Ramos (cell line): ENCODE measurements around the gene ACOT7.
"Not testable (repeated sequence)": the region's sequence is repeated elsewhere in the genome, so short reads cannot be mapped to it uniquely, and the experiment has no call there.

ENCODE experiments used
- in situ Hi-C: fragments of 300-500 bp; cut with MboI; formaldehyde crosslinking; loops from one replicate; pipeline ENCODE4 v1.14.3; 2022; ENCODE audit warnings: low sequenced_read_pairs; ENCODE audit not compliant: unreplicated experiment

ACOT7 gene, protein sequence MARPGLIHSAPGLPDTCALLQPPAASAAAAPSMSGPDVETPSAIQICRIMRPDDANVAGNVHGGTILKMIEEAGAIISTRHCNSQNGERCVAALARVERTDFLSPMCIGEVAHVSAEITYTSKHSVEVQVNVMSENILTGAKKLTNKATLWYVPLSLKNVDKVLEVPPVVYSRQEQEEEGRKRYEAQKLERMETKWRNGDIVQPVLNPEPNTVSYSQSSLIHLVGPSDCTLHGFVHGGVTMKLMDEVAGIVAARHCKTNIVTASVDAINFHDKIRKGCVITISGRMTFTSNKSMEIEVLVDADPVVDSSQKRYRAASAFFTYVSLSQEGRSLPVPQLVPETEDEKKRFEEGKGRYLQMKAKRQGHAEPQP

DNA sequence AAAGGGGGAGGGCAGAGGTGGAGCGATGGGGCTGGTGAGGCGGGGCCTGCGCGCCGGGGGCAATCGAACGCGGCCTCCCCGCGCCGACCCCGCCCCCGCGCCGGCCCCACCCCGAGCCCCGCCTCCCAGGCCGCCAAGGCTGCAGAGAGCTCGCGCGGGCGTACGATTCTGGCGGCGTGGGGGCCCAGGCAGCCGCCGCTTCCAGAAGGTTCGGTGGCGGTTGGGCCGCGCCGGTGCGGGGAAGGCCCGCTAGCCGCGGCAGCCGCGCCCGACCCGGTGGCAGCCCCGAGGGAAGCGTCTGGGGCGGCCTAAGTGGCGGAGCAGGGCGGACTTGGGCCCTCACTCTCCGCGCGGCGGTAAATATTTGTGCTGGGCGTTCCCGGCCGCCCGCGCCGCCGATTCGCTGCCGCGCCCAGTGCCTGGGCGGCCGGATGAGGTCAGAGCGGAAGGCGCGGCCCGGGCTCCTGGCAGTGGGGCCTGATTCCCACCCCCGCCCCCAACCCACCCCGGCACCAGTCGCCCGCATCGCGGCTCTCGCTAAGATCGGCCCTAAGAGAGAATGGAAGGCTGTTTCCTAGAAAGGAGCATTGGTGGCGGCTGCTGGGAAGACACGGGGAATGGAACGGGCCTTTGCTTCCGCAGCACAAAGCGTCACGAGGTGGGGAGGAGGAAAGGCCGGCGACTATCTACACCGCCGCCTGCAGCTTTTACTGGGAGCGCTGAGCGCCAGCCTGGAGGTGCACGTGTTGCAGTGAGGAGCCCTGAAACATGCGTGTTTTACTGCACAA lies at the start of gene ACOT7:
Gene ACOT7 (minus strand): TSS at position 368 of the 788 bp plus-strand sequence. CDS start 368 bp downstream, outside the sequence.
- in situ Hi-C loops = no loop called here

DNA sequence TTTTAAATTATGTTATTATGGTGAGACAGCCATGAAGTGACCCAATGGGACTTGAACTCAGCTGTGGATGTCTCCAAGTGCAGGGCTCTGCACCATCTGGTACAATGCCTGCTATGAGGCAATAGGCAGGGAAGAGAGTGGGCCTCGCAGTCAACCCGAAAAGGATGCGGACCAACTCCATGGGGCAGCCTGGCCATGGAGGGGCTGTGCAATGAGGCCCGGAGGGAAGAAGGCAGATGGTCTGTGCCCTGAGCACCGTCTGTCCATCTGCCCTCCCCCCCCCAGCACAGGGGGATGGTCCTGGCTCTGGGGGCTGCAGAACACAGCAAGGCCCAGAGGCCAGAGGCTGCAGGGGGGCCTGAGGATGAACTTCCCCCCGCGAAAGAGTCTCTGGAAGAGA lies 48.0 kb upstream of the ACOT7 start:
- in situ Hi-C loops = no loop called here

- in situ Hi-C loops = no loop called here
These were observed 46.9 kb upstream of the ACOT7 start for GRCh38 chr1:6440198-6441126.

DNA sequence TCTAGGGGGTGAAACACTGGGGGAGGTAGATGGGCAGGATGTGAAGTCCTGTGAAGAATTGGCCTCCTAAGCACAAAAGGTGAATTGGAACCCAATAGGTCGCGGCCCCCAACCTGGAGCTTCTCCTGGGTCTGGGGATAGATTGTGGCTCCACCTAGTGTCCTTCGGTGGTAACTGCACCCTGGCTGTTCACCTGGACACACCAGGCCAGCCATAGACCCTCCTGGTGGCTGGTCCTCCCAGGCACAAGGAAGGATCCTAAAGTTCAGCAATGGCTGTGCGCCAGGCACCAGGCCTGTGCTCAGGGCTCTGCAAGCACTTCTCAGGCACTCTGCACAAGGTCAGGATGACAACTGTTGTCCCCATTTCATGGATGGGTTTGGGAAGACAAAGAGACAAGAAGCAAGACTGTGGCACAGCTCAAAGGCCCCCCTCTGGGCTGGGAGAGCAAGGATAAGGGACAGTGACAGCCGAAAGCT lies 44.5 kb upstream of the ACOT7 start:
- in situ Hi-C loops = no loop called here

- in situ Hi-C loops = not testable (repeated sequence)
These were observed 43.6 kb upstream of the ACOT7 start for GRCh38 chr1:6437012-6437700.

- in situ Hi-C loops = not testable (repeated sequence)
These were observed 42.7 kb upstream of the ACOT7 start for GRCh38 chr1:6436277-6436676.

- in situ Hi-C loops = no loop called here
These were observed 42.0 kb upstream of the ACOT7 start for GRCh38 chr1:6435547-6435946.

GRCh38 chr1:6435129-6435528 lies 41.6 kb upstream of the ACOT7 start:
- in situ Hi-C loops = no loop called here

GRCh38 chr1:6434186-6434585 lies 40.6 kb upstream of the ACOT7 start:
- in situ Hi-C loops = no loop called here

DNA sequence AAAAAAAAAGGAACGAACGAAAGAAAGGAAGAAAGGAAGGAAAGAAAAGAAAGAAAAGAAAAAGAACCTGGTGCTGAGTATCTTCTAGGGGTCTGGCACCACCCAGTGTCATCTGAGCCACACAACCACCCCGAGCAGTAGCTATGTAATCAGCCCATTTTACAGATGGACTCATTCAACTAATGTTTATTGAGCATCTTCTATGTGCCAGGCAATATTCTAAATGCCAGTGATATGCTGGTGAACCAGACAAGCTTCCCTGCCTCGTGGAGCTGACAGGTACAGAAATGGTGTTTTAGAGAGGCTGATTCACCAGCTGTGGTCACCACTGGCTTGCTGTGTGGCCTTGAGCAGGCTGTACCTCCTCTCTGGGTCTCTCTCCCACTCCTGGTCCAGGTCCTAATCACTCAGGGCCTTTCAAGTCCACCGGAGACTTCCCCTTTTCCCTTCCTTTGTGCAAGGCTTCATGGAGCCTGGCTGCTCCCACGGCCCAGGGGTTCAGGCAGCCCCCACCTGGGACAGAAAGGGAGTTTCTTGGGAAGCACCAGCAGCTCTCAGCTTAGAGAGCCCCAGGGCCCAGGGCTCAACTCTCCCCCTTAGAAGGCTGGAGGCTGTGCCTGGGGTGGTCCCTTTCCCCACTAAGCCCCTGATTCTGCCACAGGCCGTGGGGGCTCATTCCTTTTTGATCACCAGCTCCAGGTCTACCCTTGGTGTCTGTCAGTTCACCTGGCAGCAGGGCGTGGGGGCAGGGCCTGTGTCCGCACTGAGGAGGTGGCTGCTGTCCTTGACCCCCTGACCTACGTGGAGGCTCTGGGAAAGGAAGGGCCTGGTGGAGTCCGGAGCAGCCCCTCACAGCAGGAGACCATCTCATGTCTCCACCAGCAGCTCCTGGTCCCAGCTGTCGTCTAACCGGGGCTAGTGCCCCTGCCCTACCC lies 38.3 kb upstream of the ACOT7 start:
- in situ Hi-C loops = not testable (repeated sequence)

DNA sequence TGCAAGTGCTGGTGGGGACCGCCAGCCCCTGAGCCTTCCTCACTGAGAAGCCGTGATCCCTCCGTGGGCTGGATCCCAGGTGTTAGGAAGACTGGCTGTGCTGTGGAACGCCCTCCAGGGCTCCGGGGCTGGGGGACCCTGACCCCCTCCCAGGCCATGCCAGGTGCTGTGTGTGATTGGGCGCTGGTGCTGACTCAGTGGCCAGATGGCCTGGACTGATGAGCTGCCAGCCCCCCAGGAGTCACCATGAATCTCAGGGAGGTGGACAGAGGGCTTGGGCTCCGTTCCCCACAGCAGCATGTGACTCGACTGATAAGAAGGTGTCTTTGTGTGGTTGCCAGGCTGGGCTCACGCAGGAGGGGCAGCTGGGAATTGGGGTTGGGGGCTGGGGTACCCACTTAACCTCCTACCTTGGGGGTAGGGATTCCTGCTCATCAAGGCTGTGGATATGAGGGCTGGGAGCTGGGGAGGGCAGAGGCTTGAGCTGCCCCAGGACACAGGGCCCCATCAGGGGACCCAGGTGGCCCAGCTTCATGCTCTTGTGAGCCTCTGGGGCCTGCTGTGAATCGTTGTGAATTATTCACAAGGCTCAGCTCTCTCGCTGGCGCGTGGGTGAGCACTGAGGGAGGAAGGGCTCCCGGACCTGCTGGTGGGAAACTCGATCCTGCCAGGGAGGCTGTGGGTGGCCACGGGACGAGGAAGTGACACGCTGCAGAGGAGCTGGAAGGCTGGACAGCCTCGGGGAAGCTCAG lies 36.3 kb upstream of the ACOT7 start:
- in situ Hi-C loops = not testable (repeated sequence)

DNA sequence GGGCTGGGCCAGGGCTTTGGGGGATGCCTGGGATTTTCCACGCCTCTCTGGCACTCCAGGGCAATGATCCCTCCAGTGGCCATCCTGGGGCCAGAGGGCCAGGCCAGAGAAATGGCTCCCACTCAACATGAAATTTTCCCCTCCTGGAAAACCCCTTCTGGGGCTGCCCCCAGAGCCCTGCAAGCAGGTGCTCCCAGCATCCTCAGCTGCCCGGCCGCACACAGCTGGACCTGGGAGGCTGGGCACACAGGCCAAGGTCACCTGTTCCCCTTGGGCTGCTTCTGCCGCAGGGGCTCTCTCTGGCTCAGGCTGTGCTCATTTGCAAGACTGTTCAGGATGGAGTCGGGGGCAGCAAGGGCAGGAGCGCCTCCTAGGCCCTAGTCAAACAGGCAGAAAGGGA lies 34.9 kb upstream of the ACOT7 start:
- in situ Hi-C loops = not testable (repeated sequence)

DNA sequence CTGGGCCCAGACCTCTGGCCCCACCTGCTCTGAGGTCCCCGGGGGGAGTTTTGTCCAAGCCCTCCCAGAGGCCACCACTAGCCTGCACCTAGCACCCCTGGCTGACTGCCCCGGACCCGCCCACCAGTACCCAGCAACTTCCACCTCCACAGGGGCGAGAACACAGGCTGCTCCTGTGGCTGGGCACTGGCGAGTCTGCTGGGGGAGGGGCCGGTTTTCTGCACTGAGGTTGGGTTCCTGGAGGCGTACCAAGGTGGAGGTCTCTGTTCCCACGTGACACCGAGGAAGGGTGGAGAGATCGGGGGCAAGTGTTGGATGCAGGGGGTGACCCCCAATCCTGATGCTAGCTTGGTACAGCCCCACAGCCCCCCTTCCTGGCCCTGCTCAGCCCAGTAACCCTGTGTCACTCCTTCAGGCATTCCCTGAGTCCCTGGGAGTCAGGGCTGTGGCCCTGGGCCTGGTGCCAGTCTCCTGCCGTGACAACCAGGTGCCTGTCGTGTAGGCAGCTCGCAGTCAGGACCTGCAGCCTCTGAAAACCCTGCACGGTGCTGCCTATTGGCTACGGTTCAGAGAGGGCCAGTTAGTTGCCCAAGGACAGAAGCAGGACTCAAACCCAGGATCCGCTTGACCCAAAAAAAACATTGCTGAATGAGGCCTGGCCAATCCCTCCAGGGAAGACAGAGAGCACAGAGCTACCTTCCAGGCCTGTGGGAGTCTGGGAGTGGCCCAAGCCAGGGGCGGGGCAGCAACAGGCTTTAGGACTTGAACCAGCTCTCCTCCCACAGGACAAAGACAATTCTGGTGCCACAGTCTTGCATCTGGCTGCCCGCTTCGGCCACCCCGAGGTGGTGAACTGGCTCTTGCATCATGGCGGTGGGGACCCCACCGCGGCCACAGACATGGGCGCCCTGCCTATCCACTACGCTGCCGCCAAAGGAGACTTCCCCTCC lies 34.1 kb upstream of the ACOT7 start:
- in situ Hi-C loops = no loop called here

GRCh38 chr1:6426972-6427350 lies 33.4 kb upstream of the ACOT7 start:
- in situ Hi-C loops = no loop called here

DNA sequence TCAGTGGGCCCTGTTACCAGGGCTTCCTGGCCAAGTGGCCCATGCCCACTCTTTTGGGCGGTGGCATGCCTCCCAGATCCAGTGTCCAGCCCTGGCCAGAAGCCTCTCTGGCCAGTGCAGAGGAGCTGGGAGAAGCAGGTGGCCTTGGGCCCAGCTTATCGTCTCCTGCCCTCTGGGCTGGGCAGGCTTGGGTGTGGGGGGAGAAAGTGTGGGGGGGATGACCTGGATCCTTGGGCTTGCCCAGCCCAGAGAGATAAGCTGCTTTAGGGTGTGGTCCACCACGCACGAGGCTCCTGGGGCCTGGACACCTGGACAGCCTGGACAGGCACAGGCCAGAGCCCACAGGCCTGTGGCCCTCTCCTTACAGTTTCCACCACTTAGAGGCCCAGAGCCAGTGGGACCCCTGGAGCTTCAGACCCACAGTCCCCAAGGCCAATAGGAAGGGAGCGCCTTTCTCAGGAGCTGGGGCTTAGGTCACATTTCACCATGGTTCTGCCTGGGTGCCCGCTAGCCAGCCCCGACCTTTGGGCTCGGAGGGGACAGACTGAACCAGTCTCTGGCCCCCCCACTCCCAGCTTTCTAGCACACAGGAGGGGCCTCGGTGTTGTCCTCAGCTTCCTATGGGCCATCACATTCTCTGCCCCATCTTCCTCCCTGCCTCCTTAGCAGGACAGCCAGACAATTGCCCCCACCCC lies 32.9 kb upstream of the ACOT7 start:
- in situ Hi-C loops = no loop called here

DNA sequence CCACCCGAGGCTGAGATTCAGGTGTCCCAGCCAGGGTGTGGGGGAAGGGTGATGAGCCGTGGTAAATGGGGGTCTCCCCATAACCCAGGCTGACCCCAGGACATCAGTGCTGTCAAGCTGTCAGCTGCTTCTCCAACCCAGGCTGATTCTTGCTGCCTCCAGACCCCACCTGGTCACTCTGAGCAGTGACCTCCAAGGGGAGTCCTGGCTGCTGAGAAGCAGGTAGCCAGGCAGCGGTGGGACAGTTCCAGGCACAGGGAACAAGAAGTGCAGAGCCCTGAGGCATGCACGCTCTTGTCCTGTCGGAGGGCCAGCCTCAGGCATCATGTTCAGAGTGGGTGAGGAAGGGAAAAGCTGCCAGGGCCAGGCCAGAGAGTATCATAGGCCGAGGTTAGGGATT lies 32.1 kb upstream of the ACOT7 start:
- in situ Hi-C loops = no loop called here
